Nephron (organoid): ENCODE results near the gene STPG1.

Source experiments
- H3K27ac Mint-ChIP-seq, 3 experiments: 2 replicates each; pipeline ENCODE4 v1.8.0; 2020; ENCODE audit warnings: mixed read lengths in 3 of 3, mild to moderate bottlenecking in 2 of 3, moderate library complexity in 1 of 3
- H3K27me3 Mint-ChIP-seq: 2 replicates; pipeline ENCODE4 v1.8.0; 2021; ENCODE audit warnings: low read depth, mild to moderate bottlenecking, moderate library complexity, mixed read lengths
- H3K36me3 Mint-ChIP-seq: 2 replicates; pipeline ENCODE4 v1.8.0; 2020; ENCODE audit warnings: low read depth, mixed read lengths
- H3K4me1 Mint-ChIP-seq: 2 replicates; pipeline ENCODE4 v1.8.0; 2020; ENCODE audit warnings: mixed read lengths
- H3K4me3 Mint-ChIP-seq, 3 experiments: 2 replicates each; pipeline ENCODE4 v1.8.0; 2020; ENCODE audit warnings: mild to moderate bottlenecking in 3 of 3, mixed read lengths in 3 of 3, moderate library complexity in 2 of 3
- H3K9me3 Mint-ChIP-seq: 2 replicates; pipeline ENCODE4 v1.8.0; 2020; ENCODE audit warnings: mixed read lengths
- TF ChIP-seq, protein P1 (sequence below), 3 experiments: fragments of 200-600 bp; sonication (generic); IDR thresholded peaks; one replicate each; pipeline ENCODE4 v1.5.0; 2021; ENCODE audit warnings: antibody characterized with exemption in 3 of 3; ENCODE audit not compliant: unreplicated experiment in 3 of 3

The STPG1 gene

DNA sequence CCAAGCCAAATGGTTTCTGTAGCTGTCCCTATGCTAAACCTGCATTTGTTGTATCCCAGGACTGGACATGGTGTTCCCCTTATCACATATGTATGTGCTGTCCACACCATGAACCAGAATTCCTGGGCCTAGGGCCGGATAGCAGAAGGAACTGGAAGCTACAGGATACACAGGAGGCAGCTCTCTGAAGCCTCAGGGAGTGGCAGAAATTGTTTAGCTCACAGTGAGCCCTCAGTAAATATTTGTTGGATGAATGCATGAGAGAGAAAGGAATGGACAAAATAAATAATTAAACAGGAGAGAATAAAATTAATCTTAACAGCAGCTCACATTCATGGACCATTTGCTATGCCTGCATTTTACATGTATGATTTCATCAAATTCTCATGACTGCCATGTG lies 4.1 kb upstream of the STPG1 start:
- Mint-ChIP-seq H3K9me3 (no peaks in the 10 kb centered on the region), H3K4me3 (peak overlapping the region in 1 of 3 experiments; percentile 37), H3K36me3 (peaks cover 15% of the 10 kb centered on the region), H3K4me1 (peaks cover 25% of the 10 kb centered on the region), H3K27me3 (peaks cover 4% of the 10 kb centered on the region), H3K27ac (no peak overlapping the region)
- TF ChIP-seq, protein P1, sequence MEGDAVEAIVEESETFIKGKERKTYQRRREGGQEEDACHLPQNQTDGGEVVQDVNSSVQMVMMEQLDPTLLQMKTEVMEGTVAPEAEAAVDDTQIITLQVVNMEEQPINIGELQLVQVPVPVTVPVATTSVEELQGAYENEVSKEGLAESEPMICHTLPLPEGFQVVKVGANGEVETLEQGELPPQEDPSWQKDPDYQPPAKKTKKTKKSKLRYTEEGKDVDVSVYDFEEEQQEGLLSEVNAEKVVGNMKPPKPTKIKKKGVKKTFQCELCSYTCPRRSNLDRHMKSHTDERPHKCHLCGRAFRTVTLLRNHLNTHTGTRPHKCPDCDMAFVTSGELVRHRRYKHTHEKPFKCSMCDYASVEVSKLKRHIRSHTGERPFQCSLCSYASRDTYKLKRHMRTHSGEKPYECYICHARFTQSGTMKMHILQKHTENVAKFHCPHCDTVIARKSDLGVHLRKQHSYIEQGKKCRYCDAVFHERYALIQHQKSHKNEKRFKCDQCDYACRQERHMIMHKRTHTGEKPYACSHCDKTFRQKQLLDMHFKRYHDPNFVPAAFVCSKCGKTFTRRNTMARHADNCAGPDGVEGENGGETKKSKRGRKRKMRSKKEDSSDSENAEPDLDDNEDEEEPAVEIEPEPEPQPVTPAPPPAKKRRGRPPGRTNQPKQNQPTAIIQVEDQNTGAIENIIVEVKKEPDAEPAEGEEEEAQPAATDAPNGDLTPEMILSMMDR (IDR thresholded peaks at IDR 0.05; ENCODE audit: unreplicated experiment in 3 of 3) = no peak

DNA sequence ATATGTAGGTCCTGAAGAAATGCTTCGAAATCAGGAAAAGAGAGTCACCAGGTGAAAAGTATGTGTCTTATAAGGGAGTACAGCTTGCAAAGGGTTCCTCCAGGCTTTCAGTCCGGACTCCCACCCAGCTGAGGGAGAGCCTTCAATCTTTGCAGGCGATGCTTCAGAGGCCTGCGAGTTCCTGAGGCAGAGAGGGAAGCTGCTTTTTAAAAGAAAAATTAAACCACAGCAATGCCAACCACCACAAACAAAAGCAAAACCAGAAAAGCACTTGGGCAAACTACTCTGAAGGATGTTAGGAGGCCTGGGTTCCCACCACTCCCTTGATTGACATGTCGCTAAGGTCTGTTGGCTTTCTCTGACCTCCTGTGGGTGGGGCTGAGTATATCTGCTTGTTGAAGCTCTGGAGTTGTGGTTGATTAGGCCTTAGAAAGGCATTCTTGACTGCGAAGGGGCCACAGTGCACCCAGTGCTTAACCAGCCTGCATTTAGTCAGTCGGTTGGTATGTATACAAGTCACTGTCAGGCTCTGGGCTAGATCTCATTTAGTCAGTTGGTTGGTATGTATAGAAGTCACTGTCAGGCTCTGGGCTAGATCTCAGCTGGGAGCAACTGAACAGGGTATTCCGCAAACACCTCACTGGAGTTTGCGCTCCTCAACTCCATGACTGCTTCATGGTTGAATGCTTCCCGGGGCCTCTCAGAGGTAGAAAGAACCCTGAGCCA lies 3.2 kb upstream of the STPG1 start:
- Mint-ChIP-seq H3K27me3 (peaks cover 4% of the 10 kb centered on the region), H3K4me3 (peak overlapping the region; percentile 90 to 93 (median 91)), H3K27ac (peak overlapping the region; percentile 1 to 68 (median 58)), H3K4me1 (peaks cover 25% of the 10 kb centered on the region), H3K9me3 (no peaks in the 10 kb centered on the region), H3K36me3 (peaks cover 12% of the 10 kb centered on the region)
- TF ChIP-seq, protein P1 (IDR thresholded peaks at IDR 0.05; ENCODE audit: unreplicated experiment in 3 of 3) = no peak

DNA sequence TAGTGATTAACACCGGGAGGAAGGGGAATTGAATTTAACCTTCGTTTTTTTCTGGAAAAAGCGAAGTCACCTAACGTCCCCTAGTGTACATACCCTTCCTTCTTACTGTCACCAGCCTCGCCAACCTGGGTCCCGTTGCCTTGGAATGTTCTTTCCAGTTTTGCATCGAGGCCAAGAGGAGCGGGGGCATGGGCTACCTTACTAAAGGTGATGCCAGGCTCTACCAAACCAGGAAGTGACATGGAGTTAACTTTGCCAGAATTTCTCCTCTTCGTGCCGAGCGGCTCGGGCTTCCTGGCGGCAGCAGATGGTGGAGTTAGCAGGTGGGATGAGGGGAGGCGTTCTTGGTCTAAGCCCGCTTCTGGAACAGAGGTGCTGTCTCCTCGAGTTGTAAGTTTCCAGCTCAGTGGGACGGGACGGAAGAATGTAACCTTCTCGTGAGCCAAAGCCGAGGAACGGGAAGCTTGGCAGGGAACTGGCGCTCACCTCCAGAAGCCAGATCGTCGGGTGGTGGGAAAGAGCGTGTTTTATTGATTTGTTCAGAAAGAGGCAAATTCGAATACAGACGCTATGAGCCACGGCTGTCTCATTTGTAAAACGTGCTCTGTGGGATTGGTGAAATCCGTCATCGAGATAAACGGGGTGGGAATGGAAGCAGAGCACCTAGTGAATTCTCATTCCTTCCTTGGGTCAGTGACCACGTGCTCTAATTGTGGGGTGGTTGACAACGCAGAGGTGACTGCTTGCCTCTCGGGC lies 2.5 kb upstream of the STPG1 start:
- H3K27ac Mint-ChIP-seq = peak overlapping the region; percentile 1 to 58 (median 39)
- TF ChIP-seq, protein P1 (IDR thresholded peaks at IDR 0.05; ENCODE audit: unreplicated experiment in 3 of 3) = no peak
- peaks cover 25% of the 10 kb centered on the region for H3K4me1 Mint-ChIP-seq
- H3K9me3 Mint-ChIP-seq = no peaks in the 10 kb centered on the region
- peaks cover 4% of the 10 kb centered on the region for H3K27me3 Mint-ChIP-seq
- peaks cover 6% of the 10 kb centered on the region for H3K36me3 Mint-ChIP-seq
- peak overlapping the region; percentile 90 to 93 (median 91) for H3K4me3 Mint-ChIP-seq

DNA sequence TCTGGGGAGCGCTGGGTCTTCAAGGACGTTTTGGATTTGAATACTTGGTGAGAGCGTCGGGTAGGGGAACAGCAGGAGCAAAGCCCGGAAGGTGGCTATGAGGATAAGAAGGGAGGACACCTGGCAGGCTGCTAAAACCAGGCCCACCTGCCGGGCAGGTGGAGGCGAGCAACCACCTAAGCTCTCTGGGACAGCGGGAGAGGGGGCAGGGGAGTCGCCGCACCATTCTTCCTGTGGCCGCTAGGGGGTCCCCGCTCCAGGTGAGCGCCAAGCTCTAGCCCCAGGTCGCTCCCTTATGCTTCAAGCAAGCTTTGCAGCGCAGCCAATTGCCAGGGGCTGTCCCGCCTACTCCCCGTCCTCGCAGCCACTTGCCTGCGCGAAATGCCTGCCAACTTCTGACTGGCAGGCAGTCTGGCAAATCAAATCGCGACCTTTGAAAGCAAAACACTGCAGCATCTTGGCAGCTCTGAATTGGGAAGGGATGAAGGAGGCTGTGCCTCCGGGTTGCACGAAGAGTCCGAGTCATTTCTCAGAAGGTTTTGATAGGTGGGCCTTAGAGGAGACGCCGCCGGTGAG lies 1.8 kb upstream of the STPG1 start, which contains the start of gene NIPAL3:
Gene NIPAL3 (plus strand): TSS at position 469 of the 576 bp plus-strand sequence. CDS start 3,746 bp downstream, outside the sequence.
- Mint-ChIP-seq H3K27ac (peak within 1 kb of the TSS; percentile 1 to 58 (median 39)), H3K36me3 (peaks cover 4% of the 10 kb centered on the region), H3K4me1 (peaks cover 25% of the 10 kb centered on the region), H3K4me3 (peak within 1 kb of the TSS; percentile 90 to 93 (median 91)), H3K27me3 (peaks cover 4% of the 10 kb centered on the region), H3K9me3 (no peaks in the 10 kb centered on the region)
- TF ChIP-seq, protein P1 (IDR thresholded peaks at IDR 0.05; ENCODE audit: unreplicated experiment in 3 of 3) = peak; percentile 80 to 86 (median 85)

DNA sequence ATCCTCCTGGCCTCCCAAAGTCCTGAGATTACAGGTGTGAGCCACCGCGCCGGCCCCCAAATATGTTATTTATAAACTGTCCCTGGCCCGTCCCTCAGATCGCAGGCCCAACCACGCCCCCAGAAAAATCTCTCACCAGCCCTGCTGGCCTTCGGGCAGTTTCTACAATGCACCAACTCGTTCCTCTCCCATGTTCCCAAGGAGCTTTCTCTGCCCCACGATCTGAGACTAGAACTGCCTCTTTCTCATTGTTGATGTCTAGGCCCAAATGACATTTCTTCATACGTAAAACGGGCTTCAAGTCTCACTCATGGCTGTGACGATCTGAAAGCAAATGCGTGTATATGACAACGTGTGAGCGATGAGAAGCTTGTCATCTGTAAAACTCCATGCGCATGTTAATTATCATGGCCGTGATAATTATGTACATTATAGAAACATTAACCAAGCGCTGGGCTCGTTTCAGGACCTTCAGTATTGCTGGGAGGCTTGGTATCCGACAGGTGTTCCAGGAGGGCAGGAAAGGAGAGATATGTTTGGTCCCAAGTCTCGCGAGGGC lies 1.3 kb upstream of the STPG1 start:
- Mint-ChIP-seq H3K9me3 (no peaks in the 10 kb centered on the region), H3K27me3 (peaks cover 4% of the 10 kb centered on the region), H3K4me1 (peaks cover 25% of the 10 kb centered on the region), H3K36me3 (peaks cover 4% of the 10 kb centered on the region), H3K4me3 (peak overlapping the region; percentile 90 to 93 (median 91)), H3K27ac (peak overlapping the region in 1 of 3 experiments; percentile 58)
- TF ChIP-seq, protein P1 (IDR thresholded peaks at IDR 0.05; ENCODE audit: unreplicated experiment in 3 of 3) = no peak
